GM18873 (cell line): ENCODE measurements around the gene P2RY11.

ENCODE experiments used
- ATAC-seq: cut with Tn5 transposase; IDR thresholded peaks from one replicate; pipeline ENCODE4 v1.9.1; 2021; ENCODE audit warnings: mild to moderate bottlenecking, moderate library complexity, moderate number of reproducible peaks; ENCODE audit not compliant: unreplicated experiment, low FRiP score

P2RY11 gene

DNA sequence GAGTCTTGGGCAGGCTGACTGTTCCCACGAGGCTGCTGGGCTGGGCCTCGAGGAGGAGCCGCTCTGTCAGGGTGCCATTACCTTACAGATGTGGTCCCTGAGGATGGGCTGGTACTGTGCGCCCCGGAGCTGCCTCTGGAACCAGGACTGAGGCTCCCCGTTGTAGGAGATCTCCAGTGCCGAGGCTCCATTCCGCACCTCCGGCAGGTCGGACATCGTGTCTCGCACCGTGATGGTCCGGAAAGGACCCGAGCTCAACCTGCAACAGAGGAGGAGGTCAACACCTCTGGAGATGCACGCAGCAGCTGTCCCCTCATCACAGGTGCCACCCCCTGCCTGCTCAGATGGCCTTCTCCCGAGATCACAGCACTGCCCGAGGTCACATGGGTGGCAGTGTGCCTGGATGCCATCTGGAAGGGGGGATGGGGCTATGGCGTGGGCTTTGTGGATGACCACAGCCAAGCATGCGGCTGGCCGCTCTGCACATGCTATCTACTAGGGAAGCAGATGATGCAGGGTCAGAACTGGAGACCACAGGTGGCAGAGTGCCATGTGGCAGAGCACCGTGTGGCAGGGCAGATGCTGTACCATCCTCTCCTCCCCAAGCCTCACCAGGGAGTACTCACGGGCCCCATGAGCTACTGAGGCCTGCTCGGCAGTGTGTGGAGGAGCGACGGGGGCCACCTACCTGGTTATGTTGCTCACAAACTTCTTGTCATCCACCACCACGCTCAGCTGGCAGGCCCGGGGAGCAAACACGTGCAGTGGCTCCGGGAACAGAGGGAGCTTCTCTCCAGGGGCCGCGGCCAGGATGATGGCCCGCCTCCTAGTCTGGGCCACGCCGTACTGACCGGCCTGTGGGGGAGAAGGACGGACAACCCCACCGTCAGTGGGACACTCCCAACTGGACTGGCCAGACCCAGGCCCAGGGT lies 26.5 kb downstream of the P2RY11 start:
- no peak for ATAC-seq

DNA sequence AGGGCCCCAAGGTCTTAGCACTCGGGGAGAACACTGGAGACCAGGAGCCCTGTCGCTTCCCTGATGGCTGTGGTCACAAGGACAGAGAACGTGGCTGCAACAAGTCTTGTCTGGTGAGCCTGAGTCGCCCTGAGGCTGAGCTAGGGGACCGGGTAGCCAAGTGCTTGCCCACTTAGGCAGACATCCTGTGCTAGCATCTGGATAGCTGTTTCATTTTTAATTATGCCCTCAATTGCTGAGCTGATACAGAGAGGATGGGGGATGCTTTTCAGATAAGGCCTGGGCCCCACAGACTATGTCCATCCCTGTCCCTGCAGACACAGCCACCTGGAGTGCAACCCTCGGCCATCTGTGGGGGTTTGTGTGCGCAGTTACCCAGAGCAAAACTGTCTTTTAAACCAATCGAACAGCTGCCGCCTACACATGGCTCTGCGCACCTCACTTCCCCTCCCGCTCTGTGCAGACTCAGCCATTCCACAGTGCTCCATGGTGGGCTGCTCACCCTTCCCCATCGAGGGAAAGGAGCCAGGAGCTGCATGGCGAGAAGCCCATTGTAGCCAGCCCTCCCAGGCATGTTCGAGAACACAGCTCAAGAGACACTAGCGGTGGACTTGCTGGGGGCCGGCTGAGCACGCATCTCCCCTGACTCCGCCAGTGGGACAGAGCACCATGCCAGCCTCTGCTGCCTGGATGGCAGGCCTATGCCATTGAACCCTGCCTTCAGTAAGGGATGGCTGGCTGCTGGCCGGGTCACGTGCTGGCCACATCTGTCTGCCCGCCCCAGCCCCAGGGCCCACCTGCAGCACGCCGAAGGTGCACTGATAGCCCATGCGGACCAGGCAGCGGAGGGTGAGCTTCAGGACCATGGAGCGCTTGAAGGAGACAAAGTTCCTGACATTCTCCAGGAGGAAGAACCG lies 27.6 kb downstream of the P2RY11 start:
- ATAC-seq, result no peak

- ATAC-seq, result no peak
Measured at GRCh38 chr19:10139952-10140351, 28.5 kb downstream of the P2RY11 start.

DNA sequence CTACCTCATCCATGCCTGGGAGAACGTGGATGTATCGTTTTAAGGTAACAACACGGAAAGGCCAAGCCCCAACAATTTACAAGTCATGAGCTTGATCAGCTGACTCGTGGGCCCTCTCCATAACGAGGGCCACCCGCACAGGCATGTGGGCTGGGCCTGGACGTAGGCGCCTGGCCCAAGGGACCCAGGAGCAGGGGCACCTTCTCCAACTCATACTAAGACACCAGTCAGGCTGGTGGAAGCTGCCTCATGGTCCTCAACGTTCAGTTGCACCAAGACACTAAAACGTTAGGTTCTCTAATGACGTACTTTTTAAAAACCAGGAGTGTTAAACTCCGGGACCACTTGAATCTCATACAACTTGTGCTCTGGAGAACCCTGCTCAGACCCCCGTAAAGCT lies 30.0 kb downstream of the P2RY11 start:
- no peak for ATAC-seq

- no peak for ATAC-seq
Measured at GRCh38 chr19:10141973-10142372, 30.5 kb downstream of the P2RY11 start.

- ATAC-seq, result no peak
Measured at GRCh38 chr19:10142701-10143375, 31.3 kb downstream of the P2RY11 start.

GRCh38 chr19:10143681-10144080 lies 32.2 kb downstream of the P2RY11 start:
- no peak for ATAC-seq

- ATAC-seq, result no peak
Measured at GRCh38 chr19:10144361-10144760, 32.9 kb downstream of the P2RY11 start.

DNA sequence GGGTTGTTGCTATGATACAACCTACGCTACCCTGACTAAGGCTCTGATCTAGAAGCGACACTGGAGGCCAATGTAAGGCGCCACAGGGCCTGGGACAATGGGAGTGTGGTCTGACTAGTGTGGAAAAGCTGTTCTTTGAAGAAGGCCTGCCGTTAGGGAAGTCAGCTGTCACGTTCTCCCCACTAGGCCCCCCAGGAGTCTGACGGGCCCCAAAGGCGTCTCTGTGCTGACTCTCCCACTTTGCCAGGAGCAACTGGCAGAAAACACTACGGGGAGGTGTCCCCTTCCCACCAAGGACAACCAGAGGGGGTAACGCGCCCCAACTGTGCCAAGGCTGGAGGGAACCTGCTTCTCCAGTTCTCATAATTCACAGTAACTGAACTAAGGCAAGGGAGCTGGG lies 33.5 kb downstream of the P2RY11 start:
- no peak for ATAC-seq

DNA sequence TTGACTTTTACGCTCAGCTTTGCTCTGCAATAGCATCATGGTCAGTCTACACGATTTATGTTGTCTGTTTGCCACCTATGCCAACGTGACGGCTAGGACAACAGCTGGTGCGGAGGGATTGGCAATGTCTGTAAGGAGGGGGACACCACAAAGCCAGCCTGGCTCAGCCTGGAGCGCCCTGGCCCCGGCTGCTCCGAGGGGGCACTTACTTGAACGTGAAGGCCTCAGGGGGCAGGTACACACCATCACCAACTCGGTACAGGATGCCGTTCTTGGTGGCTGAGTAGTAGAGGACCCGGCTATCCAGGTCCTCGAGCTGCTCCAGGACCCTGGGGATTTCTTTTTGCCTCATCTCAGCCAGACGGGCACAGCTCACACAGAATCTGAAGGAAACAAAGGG lies 34.6 kb downstream of the P2RY11 start:
- ATAC-seq, result no peak

GRCh38 chr19:10149427-10149826 lies 37.9 kb downstream of the P2RY11 start:
- ATAC-seq, result no peak

GRCh38 chr19:10151521-10151920 lies 40.0 kb downstream of the P2RY11 start:
- no peak for ATAC-seq

DNA sequence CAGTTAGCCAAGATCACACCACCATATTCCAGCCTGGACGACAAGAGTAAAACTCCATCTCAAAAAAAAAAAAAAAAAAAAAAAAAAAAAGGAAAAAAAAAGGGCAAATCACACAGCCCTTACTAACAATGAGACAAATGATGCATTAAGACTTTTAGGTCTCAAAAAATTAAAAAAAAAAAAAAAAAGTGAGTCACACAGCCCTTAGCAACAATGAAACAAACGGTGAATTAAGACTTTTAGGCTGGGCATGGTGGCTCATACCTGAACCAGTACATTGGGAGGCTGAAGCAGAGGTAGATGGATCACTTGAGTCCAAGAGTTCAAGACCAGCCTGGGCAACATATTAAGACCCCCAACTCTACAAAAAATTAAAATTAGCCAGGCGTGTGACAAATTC lies 40.6 kb downstream of the P2RY11 start:
- no peak for ATAC-seq

- ATAC-seq, result no peak
Measured at GRCh38 chr19:10155839-10156238, 44.3 kb downstream of the P2RY11 start.

GRCh38 chr19:10158071-10158470 lies 46.6 kb downstream of the P2RY11 start:
- ATAC-seq, result no peak

DNA sequence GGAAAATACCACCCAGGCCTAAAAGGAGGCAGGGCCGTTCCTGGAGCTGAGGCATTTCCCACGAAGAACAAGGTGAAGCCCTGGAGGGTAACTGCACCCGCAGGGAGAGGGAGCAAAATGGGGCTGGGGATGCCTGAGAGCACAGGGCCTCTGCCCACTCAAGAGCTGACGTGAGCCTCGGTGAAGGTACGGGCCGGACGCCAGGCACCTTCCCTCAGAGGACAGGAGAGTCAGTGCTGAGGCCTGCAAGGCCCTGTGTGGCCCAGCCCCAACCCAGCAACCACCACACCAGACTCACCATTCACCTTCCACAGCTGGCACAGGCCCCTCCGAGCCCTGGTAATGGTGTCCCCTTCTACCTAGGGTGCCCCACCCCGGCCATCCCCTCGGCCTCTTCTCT lies 47.0 kb downstream of the P2RY11 start:
- ATAC-seq, result no peak

DNA sequence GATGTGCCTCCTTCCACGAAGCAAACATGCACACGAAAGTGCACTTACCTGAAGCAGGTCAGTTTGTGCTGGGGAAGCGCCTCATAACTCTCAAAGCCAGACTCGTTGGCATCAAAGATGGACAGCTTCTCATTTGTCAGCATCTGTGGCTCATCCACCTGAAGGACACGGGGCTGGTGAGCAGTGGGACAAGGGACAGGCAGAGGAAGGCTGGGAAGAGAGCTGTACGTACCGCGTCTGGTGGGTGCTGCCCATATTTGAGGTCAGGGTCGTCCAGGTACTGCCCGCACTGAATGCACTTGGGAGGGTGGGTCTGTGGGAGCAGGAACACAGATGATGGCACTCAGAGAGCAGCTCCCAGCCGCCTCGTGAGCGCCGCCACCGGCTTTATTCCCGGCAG lies 48.1 kb downstream of the P2RY11 start:
- ATAC-seq, result no peak

DNA sequence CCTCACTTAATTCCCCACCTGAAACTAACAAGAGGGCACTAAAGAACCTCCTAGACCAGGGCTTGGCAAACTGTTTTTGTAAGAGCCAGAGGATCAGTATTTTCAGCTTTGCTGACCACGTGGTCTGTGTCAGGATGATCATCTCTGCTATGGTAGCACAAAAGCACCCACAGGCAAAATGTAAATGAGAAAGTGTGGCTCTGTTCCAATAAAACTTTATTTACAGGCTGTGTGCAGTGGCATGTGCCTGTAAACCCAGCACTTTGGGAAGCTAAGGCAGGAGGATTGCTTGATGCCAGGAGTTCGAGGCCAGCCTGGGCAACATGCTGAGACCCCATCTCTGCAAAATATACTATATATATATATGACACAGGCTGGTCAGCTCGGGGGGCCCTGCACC lies 52.0 kb downstream of the P2RY11 start:
- no peak for ATAC-seq
